Islet of Langerhans (tissue), 1 donor: ENCODE measurements around the gene SPNS2.

Source experiments
- FAIRE-seq: peaks from one replicate; lab custom pipeline; 2011; peaks lifted over from hg19 to GRCh38; lab: Jason Lieb, UNC

SPNS2 gene

GRCh38 chr17:4537451-4538235 is 39.0 kb downstream of the SPNS2 start:
- no peak for FAIRE-seq

GRCh38 chr17:4538236-4539002 is 39.7 kb downstream of the SPNS2 start:
- no peak for FAIRE-seq

GRCh38 chr17:4539025-4539424 is 40.3 kb downstream of the SPNS2 start:
- no peak for FAIRE-seq

GRCh38 chr17:4539576-4540223 is 41.0 kb downstream of the SPNS2 start:
- no peak for FAIRE-seq

- no peak for FAIRE-seq
Observed at GRCh38 chr17:4540224-4540651, 41.6 kb downstream of the SPNS2 start.

- no peak for FAIRE-seq
Observed at GRCh38 chr17:4540687-4541327, 42.1 kb downstream of the SPNS2 start.

GRCh38 chr17:4541328-4542002 is 42.8 kb downstream of the SPNS2 start:
- FAIRE-seq, result no peak

GRCh38 chr17:4542003-4542725 is 43.5 kb downstream of the SPNS2 start:
- no peak for FAIRE-seq

GRCh38 chr17:4542726-4543191 is 44.1 kb downstream of the SPNS2 start:
- FAIRE-seq, result no peak

GRCh38 chr17:4543557-4544026 is 44.9 kb downstream of the SPNS2 start:
- FAIRE-seq, result no peak

GRCh38 chr17:4544135-4544950 is 45.7 kb downstream of the SPNS2 start:
- FAIRE-seq, result no peak

- no peak for FAIRE-seq
Observed at GRCh38 chr17:4544951-4545216, 46.2 kb downstream of the SPNS2 start.

GRCh38 chr17:4545217-4545951 is 46.7 kb downstream of the SPNS2 start:
- FAIRE-seq, result no peak

GRCh38 chr17:4547118-4547906 is 48.6 kb downstream of the SPNS2 start:
- FAIRE-seq, result no peak

- FAIRE-seq, result no peak
Observed at GRCh38 chr17:4548061-4548461, 49.4 kb downstream of the SPNS2 start.

- no peak for FAIRE-seq
Observed at GRCh38 chr17:4548721-4549531, 50.2 kb downstream of the SPNS2 start.

GRCh38 chr17:4549781-4550533 is 51.3 kb downstream of the SPNS2 start:
- FAIRE-seq, result no peak
